GM18951 (cell line): ENCODE measurements around the gene DHX57.
"Not testable (repeated sequence)": the region's sequence is repeated elsewhere in the genome, so short reads cannot be mapped to it uniquely, and the experiment has no call there.

ENCODE experiments used
- POLR2A ChIP-seq: IDR thresholded peaks from 4 replicates; pipeline ENCODE4 v1.6.1; 2011; ENCODE audit warnings: mild to moderate bottlenecking; ENCODE audit not compliant: insufficient read length, insufficient read depth; ENCODE audit errors: extremely low read depth
- in situ Hi-C: fragments of 300-500 bp; cut with MboI; formaldehyde crosslinking; loops from one replicate; pipeline ENCODE4 v1.12.0; 2022; ENCODE audit warnings: low sequenced_read_pairs, mixed read lengths, inconsistent platforms; ENCODE audit not compliant: unreplicated experiment

DHX57 gene

DNA sequence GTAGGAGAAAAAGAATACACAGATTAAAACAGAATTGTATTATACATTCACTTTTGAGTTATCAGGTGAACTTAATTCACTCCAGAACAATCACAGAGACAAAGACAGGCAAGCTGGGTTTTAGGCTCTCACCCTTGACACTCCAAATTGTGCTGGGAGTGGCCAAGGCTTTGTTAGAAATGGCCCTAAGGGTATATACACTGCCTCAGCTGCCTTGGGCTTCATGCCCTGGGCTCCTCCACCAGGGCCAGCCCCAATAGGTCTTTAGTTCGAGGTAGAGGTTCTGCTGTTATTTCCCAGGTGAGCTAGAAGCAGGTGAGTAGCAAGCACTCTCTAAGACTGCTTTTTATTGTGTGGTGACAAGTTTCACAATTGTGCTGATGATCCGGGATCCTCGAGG lies 77.8 kb downstream of the DHX57 start:
- no peak for TF ChIP-seq POLR2A
- in situ Hi-C loops = no loop called here

DNA sequence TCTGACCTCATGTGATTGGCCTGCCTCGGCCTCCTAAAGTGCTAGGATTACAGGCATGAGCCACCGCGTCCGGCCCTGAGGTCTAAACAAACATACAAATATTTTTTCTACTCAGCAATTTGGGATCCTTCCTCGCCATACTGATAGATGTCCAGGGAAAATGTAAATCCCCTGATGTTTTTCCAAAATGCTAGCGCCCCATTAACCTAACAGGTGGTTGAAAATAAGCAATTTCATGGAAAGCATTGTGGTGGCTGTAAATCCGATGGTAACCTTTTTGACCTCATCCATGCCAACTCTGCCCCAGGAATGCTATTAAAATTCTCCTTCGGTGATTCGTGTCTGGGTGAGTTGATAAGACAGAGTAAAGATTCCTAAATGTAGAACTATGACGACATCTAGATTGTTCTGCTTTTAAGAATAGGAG lies 78.5 kb downstream of the DHX57 start:
- no peak for TF ChIP-seq POLR2A
- in situ Hi-C loops = no loop called here

DNA sequence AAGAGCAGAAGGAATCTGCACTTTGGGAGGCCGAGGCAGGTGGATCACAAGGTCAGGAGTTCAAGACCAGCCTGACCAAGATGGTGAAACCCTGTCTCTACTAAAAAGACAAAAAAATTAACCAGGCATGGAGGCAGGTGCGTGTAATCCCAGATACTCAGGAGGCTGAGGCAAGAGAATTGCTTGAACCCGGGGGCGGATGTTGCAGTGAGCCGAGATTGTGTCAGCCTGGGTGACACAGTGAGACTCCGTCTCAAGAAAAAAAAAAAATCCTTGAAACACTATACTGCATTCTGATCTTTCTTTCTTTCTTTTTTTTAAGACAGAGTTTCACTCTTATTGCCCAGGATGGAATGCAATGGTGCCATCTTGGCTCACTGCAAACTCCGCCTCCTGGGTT lies 80.7 kb downstream of the DHX57 start:
- in situ Hi-C loops = not testable (repeated sequence)

DNA sequence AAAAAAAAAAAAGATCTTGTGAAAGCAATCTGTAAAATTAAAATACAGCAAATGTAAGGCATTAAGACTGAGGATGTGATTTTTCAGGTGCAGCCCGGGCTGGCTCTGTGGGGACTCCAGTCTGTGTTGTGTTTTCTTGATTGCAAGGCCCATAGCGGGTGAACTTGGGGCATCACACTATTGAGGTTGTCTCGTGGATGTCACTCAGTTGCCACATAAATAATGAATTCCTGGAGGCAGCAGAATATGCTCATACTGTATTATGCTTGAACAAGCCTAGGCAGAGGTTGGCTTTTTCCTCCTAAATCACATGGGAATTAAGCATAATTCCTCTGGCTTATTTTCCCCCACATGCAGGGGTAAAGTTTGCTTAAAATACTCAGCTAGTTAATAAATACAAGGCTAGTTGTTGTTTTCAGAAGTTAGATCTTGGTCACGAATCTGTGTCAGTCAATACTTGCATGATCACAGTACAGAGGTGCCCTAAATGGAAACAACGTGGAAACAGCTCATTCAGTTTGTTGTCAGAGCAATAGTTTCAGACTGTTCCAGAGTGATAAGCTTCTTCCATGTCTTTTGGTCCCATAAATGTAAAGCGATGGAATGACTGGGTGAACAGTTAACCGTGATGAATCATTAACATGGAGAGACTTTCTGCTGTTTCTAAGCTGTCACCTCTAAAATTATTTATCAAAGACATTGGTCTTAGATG lies 81.3 kb downstream of the DHX57 start:
- TF ChIP-seq POLR2A = no peak
- in situ Hi-C loops = no loop called here

DNA sequence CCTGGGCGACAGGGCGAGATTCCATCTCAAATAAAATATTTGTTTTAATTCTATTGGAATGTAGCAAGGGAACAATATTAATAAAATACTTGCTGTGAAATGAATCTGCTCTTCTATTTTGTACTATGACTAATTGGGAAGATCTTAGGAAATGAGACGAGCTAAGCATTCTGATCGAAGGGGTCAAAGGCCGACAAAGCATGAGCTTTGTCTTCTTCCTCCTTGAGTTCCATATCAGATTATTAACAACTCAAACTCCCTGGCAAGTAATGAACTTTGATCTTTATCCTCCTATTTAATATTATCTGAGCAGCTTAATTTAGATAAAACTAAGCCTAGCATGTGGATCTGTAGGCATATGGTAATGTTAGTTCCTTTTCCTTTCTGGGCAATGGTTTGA lies 82.2 kb downstream of the DHX57 start:
- in situ Hi-C loops = no loop called here
- no peak for TF ChIP-seq POLR2A

DNA sequence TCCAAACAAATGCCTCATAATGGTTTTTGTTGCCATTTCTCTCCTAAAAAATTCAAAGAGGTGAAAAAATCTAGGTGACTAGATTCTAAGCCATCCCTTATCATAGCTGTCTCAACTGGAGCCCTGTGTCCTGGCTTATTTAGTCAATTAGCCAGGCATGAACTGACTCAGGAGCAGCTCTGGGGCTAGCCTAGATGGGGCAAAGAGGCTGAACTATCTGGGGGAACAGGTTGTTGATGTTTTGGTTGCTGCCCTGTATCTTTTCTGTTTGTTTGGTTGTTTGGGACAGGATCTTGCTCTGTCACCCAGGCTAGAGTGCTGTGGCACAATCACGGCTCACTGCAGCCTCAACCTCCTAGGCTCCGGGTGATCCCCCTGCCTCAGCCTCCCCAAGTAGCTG lies 83.0 kb downstream of the DHX57 start:
- TF ChIP-seq POLR2A = no peak
- in situ Hi-C loops = no loop called here

DNA sequence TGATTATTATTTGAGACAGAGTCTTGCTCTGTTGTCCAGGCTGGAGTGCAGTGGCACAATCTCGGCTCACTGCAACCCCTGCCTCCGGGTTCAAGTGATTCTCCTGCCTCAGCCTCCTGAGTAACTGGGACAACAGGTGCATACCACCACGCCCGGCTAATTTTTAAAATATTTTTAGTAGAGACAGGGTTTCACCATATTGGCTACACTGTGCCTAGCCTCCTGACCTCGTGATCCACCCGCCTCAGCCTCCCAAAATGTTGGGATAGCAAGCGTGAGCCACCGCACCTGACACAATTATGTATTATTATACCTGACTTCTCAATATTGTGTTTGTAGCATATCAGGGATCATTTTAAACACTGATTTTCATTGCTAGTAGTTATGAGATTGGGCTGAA lies 83.4 kb downstream of the DHX57 start:
- in situ Hi-C loops = not testable (repeated sequence)

DNA sequence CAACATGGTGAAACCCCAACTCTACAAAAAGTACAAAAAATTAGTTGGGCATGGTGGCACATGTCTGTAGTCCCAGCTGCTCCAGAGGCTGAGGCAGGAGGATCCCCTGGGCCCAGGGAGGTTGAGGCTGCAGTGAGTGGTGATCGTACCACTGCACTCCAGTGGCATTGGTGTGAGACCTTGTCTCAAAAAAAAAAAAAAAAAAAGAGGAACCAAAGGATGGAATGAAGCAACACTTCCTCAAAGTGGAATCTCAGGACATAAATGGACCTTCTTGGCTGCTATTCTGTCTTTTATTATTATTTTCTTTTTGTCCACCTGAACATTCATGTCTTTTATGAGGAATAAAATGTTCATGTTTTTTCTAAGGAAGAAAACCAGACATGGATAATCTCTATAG lies 84.0 kb downstream of the DHX57 start:
- TF ChIP-seq POLR2A = no peak
- in situ Hi-C loops = no loop called here

DNA sequence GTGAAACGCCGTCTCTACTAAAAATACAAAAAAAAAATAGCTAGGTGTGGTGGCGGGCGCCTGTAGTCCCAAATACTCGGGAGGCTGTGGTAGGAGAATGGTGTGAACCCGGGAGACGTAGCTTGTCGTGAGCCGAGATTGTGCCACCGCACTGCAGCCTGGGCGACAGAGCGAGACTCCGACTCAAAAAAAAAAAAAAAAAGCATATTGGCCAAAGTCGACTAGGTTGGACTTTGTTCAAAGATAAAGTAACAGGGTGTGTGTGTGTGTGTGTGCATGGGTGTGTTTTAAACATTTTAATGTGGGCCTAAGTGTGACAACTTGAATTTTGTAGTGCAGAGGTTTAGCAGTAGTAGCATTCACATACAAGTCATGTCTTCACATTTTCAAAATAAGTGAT lies 86.0 kb downstream of the DHX57 start:
- TF ChIP-seq POLR2A = no peak
- in situ Hi-C loops = no loop called here

DNA sequence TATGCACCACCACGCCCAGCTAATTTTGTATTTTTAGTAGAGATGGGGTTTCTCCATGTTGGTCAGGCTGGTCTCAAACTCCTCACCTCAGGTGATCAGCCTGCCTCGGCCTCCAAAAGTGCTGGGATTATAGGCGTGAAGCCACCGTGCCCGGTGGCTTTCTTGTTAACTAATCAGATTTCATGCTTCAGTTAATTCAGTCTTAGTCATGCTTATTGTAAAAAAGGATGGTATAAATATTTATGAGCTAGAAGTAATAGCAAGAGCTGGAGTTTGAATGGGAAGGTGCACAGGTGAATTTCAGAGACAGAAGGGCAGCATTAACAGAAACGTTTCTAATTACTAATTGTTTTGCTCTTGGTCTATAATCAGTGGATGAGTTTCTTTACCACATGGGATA lies 87.4 kb downstream of the DHX57 start:
- no peak for TF ChIP-seq POLR2A
- in situ Hi-C loops = no loop called here

DNA sequence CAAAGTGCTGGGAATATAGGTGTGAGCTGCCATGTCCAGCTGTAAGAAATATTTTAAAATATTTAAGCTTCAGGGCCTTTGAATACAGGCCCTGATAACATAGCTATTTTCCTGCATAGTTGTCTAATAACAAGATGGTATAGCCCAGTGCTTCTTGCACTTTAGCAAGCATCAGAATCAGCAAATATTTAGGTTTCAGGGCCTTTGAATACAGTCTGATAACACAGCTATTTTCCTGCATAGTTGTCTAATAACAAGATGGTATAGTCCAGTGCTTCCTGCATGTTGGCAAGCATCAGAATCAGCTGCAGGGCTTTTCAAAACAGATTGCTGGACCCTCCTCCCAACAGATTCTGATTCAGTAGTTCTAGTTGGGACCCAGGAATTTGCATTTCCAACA lies 92.1 kb downstream of the DHX57 start:
- in situ Hi-C loops = no loop called here
- no peak for TF ChIP-seq POLR2A

DNA sequence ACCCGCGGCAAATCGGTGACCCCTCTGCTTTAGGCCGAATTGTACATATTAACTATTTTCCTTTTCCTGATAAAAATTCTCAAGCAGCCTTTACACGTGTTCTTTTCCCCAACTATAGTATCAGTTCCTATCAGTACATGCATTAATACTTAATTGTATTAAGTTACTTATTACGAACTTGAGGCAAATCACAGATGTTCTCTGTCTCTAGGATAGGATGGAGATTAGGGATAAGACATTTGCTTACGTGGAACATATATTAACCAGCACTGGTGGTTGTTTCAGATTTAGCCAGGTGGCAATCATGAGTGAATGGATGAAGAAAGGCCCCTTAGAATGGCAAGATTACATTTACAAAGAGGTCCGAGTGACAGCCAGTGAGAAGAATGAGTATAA lies 97.0 kb downstream of the DHX57 start:
- in situ Hi-C loops = no loop called here
- TF ChIP-seq POLR2A = no peak

DNA sequence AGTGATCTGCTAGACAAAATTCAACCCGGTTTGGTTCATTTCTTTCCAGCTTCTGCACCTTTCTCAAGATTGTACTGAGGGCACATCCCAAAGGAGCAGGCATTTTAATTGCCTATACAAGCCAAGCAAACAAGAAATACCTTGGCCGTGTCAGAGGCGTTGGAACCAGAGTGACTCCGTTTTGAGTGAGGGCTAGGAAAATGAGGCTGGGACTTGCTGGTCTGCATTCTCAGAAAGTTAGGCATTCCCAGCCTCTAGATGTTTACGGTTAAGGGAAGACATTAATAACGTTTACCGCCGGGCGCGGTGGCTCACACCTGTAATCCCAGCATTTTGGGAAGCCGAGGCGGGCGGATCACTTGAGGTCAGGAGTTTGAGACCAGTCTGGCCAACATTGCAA lies 99.2 kb downstream of the DHX57 start:
- in situ Hi-C loops = no loop called here
- no peak for TF ChIP-seq POLR2A

DNA sequence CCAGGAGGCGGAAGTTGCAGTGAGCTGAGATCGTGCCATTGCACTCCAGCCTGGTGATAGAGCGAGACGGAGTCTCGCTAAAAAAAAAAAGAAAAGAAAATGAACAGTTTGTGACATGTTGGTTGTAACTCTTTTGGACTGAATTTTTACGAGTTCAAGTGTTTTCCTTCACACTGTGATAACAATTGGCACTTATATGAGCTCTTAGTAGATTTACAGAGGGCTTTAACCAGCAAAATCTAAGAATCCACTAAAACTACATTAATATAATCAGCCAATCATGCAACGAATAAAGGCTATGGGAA lies 99.9 kb downstream of the DHX57 start:
- in situ Hi-C loops = no loop called here

More for the DNA sequence above, 99.9 kb downstream of the DHX57 start:
- no peak for TF ChIP-seq POLR2A
